Caco-2 (cell line): ENCODE data around the gene TNS4. TPM values are rescaled to one million over a fixed set of nuclear protein-coding genes. Genes with fewer than 3 reads are reported as not detected.

ENCODE experiments used
- BruUV-seq: library from RNA; stranded (reverse); fragments of 400-500 nt; replicated peaks from 2 replicates; lab custom pipeline; 2021; lab: Mats Ljungman, UMichigan
- CTCF ChIA-PET: fragments of 300-600 bp; sonication (Branson Sonifier 250); formaldehyde crosslinking; loops from one replicate; lab custom pipeline; 2022; ENCODE audit warnings: antibody characterized with exemption; lab: Charles Lee
- POLR2A ChIA-PET: fragments of 300-600 bp; sonication (Branson Sonifier 250); formaldehyde crosslinking; loops from one replicate; lab custom pipeline; 2022; ENCODE audit warnings: antibody characterized with exemption; lab: Charles Lee
- DNase-seq, 2 experiments: peaks; one replicate each; pipeline versions ENCODE4 v3.0.0 to v3.0.0-alpha.2; 2020 to 2022
- H3K27me3 ChIP-seq: replicated peaks from 2 replicates; pipeline ENCODE4 v1.6.0; 2011; ENCODE audit warnings: low read length; ENCODE audit not compliant: control insufficient read depth, insufficient read depth
- H3K36me3 ChIP-seq: 2 replicates; pipeline ENCODE4 v1.5.1; 2011; ENCODE audit warnings: low read length; ENCODE audit not compliant: control insufficient read depth, insufficient read depth
- H3K4me1 ChIP-seq: fragments of 250-450 bp; sonication (Bioruptor Pico); 2 replicates; pipeline ENCODE4 v1.5.1; 2020; ENCODE audit warnings: mild to moderate bottlenecking
- H3K4me3 ChIP-seq: 2 replicates; pipeline ENCODE4 v1.5.1; 2011; ENCODE audit warnings: low read depth, mild to moderate bottlenecking, control low read depth, low read length
- H3K9me3 ChIP-seq: fragments of 250-450 bp; sonication (Bioruptor Pico); 2 replicates; pipeline ENCODE4 v1.5.1; 2020; ENCODE audit warnings: mild to moderate bottlenecking, moderate library complexity
- H3K27ac Mint-ChIP-seq: one replicate; pipeline ENCODE4 v1.8.0; 2022; ENCODE audit warnings: mixed read lengths; ENCODE audit not compliant: unreplicated experiment
- H3K27me3 Mint-ChIP-seq: one replicate; pipeline ENCODE4 v1.8.0; 2022; ENCODE audit warnings: mixed read lengths; ENCODE audit not compliant: insufficient read depth, unreplicated experiment
- H3K36me3 Mint-ChIP-seq: one replicate; pipeline ENCODE4 v1.8.0; 2022; ENCODE audit warnings: mild to moderate bottlenecking, mixed read lengths; ENCODE audit not compliant: insufficient read depth, unreplicated experiment
- H3K4me1 Mint-ChIP-seq: one replicate; pipeline ENCODE4 v1.8.0; 2022; ENCODE audit warnings: low read depth, mixed read lengths; ENCODE audit not compliant: unreplicated experiment
- H3K4me3 Mint-ChIP-seq: one replicate; pipeline ENCODE4 v1.8.0; 2022; ENCODE audit warnings: mild to moderate bottlenecking, moderate library complexity, mixed read lengths; ENCODE audit not compliant: unreplicated experiment
- H3K9me3 Mint-ChIP-seq: one replicate; pipeline ENCODE4 v1.8.0; 2022; ENCODE audit warnings: mixed read lengths; ENCODE audit not compliant: unreplicated experiment
- intact Hi-C: fragments of 100-400 bp; cut with micrococcal nuclease; formaldehyde crosslinking; loops from one replicate; pipeline ENCODE4 v1.10.0; 2022; ENCODE audit not compliant: unreplicated experiment
- total RNA-seq: library from RNA; stranded (reverse); gene quantifications from 2 replicates; pipeline ENCODE4 v1.2.3, GENCODE V29; 2022
- TF ChIP-seq, protein P1 (sequence below), 2 experiments: fragments of 200-600 bp in 1 of 2; IDR thresholded peaks; 1 replicate in 1 of 2; 2 replicates in 1 of 2; pipeline versions ENCODE4 v1.5.1 to v1.8.0; 2011 to 2022; ENCODE audit warnings: antibody characterized with exemption in 1 of 2, control low read depth in 1 of 2, inconsistent platforms in 1 of 2, low read depth in 1 of 2, low read length in 1 of 2, mild to moderate bottlenecking in 1 of 2, moderate library complexity in 1 of 2; ENCODE audit not compliant: insufficient read depth in 1 of 2, severe bottlenecking in 1 of 2, unreplicated experiment in 1 of 2

The TNS4 gene
- total RNA-seq, 1 experiment from 2014 or later: not detected

DNA sequence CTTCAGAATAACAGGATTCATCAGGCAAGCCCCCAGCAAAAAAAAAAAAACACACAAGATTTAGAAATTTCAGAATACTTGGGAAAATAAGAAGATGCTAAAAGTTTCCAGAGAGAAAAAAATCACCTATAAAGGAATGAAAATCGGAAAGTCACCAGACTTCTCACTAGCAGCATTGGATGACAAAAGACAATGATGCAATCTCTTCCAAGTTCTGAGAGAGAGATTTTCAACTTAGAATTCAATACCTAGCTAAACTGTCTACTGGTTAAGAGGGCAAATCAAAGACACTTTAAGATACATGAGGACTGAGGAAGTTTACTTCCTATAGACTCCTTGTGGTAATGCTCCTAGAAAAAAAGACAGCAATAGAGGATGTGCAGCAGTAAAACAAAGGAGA is 23.9 kb upstream of the TNS4 start:
- Histone ChIP-seq H3K9me3 (peaks cover 11% of the 10 kb centered on the region), H3K36me3 (no peaks in the 10 kb centered on the region), H3K27me3 (no peaks in the 10 kb centered on the region), H3K4me3 (no peak overlapping the region), H3K4me1 (no peaks in the 10 kb centered on the region)
- ChIA-PET CTCF (interaction anchor here (0.7 to 0.9 kb wide), 2 partner anchors 8 to 81 kb away, joined by 3 to 6 read pairs; no protein-coding TSS in a partner anchor), POLR2A (no interaction called here)
- TF ChIP-seq, protein P1, sequence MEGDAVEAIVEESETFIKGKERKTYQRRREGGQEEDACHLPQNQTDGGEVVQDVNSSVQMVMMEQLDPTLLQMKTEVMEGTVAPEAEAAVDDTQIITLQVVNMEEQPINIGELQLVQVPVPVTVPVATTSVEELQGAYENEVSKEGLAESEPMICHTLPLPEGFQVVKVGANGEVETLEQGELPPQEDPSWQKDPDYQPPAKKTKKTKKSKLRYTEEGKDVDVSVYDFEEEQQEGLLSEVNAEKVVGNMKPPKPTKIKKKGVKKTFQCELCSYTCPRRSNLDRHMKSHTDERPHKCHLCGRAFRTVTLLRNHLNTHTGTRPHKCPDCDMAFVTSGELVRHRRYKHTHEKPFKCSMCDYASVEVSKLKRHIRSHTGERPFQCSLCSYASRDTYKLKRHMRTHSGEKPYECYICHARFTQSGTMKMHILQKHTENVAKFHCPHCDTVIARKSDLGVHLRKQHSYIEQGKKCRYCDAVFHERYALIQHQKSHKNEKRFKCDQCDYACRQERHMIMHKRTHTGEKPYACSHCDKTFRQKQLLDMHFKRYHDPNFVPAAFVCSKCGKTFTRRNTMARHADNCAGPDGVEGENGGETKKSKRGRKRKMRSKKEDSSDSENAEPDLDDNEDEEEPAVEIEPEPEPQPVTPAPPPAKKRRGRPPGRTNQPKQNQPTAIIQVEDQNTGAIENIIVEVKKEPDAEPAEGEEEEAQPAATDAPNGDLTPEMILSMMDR (IDR thresholded peaks at IDR 0.05; ENCODE audit: insufficient read depth in 1 of 2, low read depth in 1 of 2, low read length in 1 of 2, severe bottlenecking in 1 of 2, unreplicated experiment in 1 of 2): no peak
- no peak overlapping the region for H3K27ac Mint-ChIP-seq
- no peaks in the 10 kb centered on the region for H3K27me3 Mint-ChIP-seq
- intact Hi-C loops: no loop called here
- peaks cover 30% of the 10 kb centered on the region for H3K9me3 Mint-ChIP-seq
- no TSS peak for BruUV-seq
- peaks cover 6% of the 10 kb centered on the region for H3K36me3 Mint-ChIP-seq
- DNase-seq: no peak
- H3K4me3 Mint-ChIP-seq: no peak overlapping the region
- no peaks in the 10 kb centered on the region for H3K4me1 Mint-ChIP-seq

GRCh38 chr17:40524243-40524965 is 23.0 kb upstream of the TNS4 start:
- ChIA-PET POLR2A (no interaction called here), CTCF (interaction anchor here (0.6 to 1.1 kb wide), 3 partner anchors 9 to 83 kb away, joined by 3 to 9 read pairs (median 8); no protein-coding TSS in a partner anchor)
- H3K27ac Mint-ChIP-seq: no peak overlapping the region
- no peak for DNase-seq
- Histone ChIP-seq H3K9me3 (peaks cover 11% of the 10 kb centered on the region), H3K4me1 (peaks cover 3% of the 10 kb centered on the region; the same call in 1 of the 2 replicates), H3K27me3 (no peaks in the 10 kb centered on the region; the same call in 1 of the 2 replicates), H3K36me3 (no peaks in the 10 kb centered on the region), H3K4me3 (no peak overlapping the region)
- peaks cover 30% of the 10 kb centered on the region for H3K9me3 Mint-ChIP-seq
- H3K4me3 Mint-ChIP-seq: no peak overlapping the region
- TF ChIP-seq, protein P1 (IDR thresholded peaks at IDR 0.05; ENCODE audit: insufficient read depth in 1 of 2, low read depth in 1 of 2, low read length in 1 of 2, severe bottlenecking in 1 of 2, unreplicated experiment in 1 of 2): no peak
- no peaks in the 10 kb centered on the region for H3K27me3 Mint-ChIP-seq
- intact Hi-C loops: no loop called here
- BruUV-seq: no TSS peak
- peaks cover 6% of the 10 kb centered on the region for H3K36me3 Mint-ChIP-seq
- H3K4me1 Mint-ChIP-seq: no peaks in the 10 kb centered on the region

- peaks cover 11% of the 10 kb centered on the region for H3K9me3 ChIP-seq
- peaks cover 7% of the 10 kb centered on the region for H3K4me1 Mint-ChIP-seq
- no peak for DNase-seq
- peaks cover 6% of the 10 kb centered on the region for H3K36me3 Mint-ChIP-seq
- POLR2A ChIA-PET: interaction anchor here (0.6 kb wide), 1 partner anchor 124 kb away, joined by 3 read pairs; no protein-coding TSS in a partner anchor
- no peak overlapping the region for H3K27ac Mint-ChIP-seq
- H3K4me3 Mint-ChIP-seq: no peak overlapping the region
- peaks cover 18% of the 10 kb centered on the region for H3K4me1 ChIP-seq
- peaks cover 30% of the 10 kb centered on the region for H3K9me3 Mint-ChIP-seq
- CTCF ChIA-PET: interaction anchor here (0.6 to 1.2 kb wide), 2 partner anchors 38 to 46 kb away, joined by 3 read pairs; no protein-coding TSS in a partner anchor
- BruUV-seq: no TSS peak
- H3K4me3 ChIP-seq: no peak overlapping the region
- H3K27me3 ChIP-seq: no peaks in the 10 kb centered on the region; the same call in 1 of the 2 replicates
- no peaks in the 10 kb centered on the region for H3K36me3 ChIP-seq
- intact Hi-C loops: no loop called here
- H3K27me3 Mint-ChIP-seq: no peaks in the 10 kb centered on the region
- TF ChIP-seq, protein P1 (IDR thresholded peaks at IDR 0.05; ENCODE audit: insufficient read depth in 1 of 2, low read depth in 1 of 2, low read length in 1 of 2, severe bottlenecking in 1 of 2, unreplicated experiment in 1 of 2): no peak
Measured at GRCh38 chr17:40522961-40523310, 21.5 kb upstream of the TNS4 start.
